ENCODE data around the gene FUT6. TPM values are rescaled to one million over a fixed set of nuclear protein-coding genes. Genes with fewer than 3 reads are reported as not detected.

Gene FUT6
- total and polyA plus RNA-seq, 4 donors, result 2.6 to 14.0 (median 7.3) TPM

- no peak overlapping the region for H3K27ac ChIP-seq (ENCODE audit: low read depth in 1 of 2, low read length in 2 of 2)
- WGBS, result 90% methylated on average over 10 of the region's 10 CpGs
- no peak overlapping the region for H3K9ac ChIP-seq (ENCODE audit: low read depth in 1 of 2, low read length in 2 of 2)
- H3K4me1 ChIP-seq (ENCODE audit: control insufficient read depth in 4 of 4, insufficient read depth in 4 of 4, low read length in 3 of 4), result peaks cover 3 to 12% (median 8%) of the 10 kb centered on the region in 4 donors
- H3K9me3 ChIP-seq (ENCODE audit: control insufficient read depth in 4 of 4, low read length in 3 of 4), result no peaks in the 10 kb centered on the region
- no peaks in the 10 kb centered on the region for H3K27me3 ChIP-seq (ENCODE audit: control insufficient read depth in 4 of 4, insufficient read depth in 4 of 4, low read length in 3 of 4)
- no peak for TF ChIP-seq TAF1 (conservative IDR thresholded peaks at IDR 0.05)
- TF ChIP-seq FOXA1 (IDR thresholded peaks at IDR 0.05), result no peak
- TF ChIP-seq ATF3 (IDR thresholded peaks at IDR 0.05), result no peak
- TF ChIP-seq GABPA (IDR thresholded peaks at IDR 0.05 in 1 of 2, conservative IDR thresholded peaks at IDR 0.05 in 1 of 2), result no peak
- TF ChIP-seq CTCF (IDR thresholded peaks at IDR 0.05; ENCODE audit: low read depth, low read length, missing input control), result no peak
- TF ChIP-seq MAX (IDR thresholded peaks at IDR 0.05), result no peak
- no peak for TF ChIP-seq JUND (IDR thresholded peaks at IDR 0.05)
- H3K4me3 ChIP-seq (ENCODE audit: low read depth in 1 of 3, low read length in 3 of 3), result no peak overlapping the region
- no peaks in the 10 kb centered on the region for H3K36me3 ChIP-seq (ENCODE audit: control insufficient read depth in 4 of 4, insufficient read depth in 3 of 4, low read depth in 1 of 4, low read length in 3 of 4)
- no peak for DNase-seq (ENCODE audit: low spot score)
Observed at GRCh38 chr19:5818594-5818993, 20.9 kb downstream of the FUT6 start.

- H3K4me3 ChIP-seq (ENCODE audit: low read depth in 1 of 3, low read length in 3 of 3), result no peak overlapping the region
- H3K9me3 ChIP-seq (ENCODE audit: control insufficient read depth in 4 of 4, low read length in 3 of 4), result no peaks in the 10 kb centered on the region
- no peak for TF ChIP-seq HNF4A (conservative IDR thresholded peaks at IDR 0.05)
- TF ChIP-seq RAD21 (IDR thresholded peaks at IDR 0.05), result no peak
- no peak for DNase-seq (ENCODE audit: low spot score)
- H3K27me3 ChIP-seq (ENCODE audit: control insufficient read depth in 4 of 4, insufficient read depth in 4 of 4, low read length in 3 of 4), result no peaks in the 10 kb centered on the region
- WGBS, result 94% methylated on average over 2 of the region's 2 CpGs
- no peak overlapping the region for H3K27ac ChIP-seq (ENCODE audit: low read depth in 1 of 2, low read length in 2 of 2)
- no peak overlapping the region for H3K9ac ChIP-seq (ENCODE audit: low read depth in 1 of 2, low read length in 2 of 2)
- H3K4me1 ChIP-seq (ENCODE audit: control insufficient read depth in 4 of 4, insufficient read depth in 4 of 4, low read length in 3 of 4), result peaks cover 2 to 6% (median 4%) of the 10 kb centered on the region in 4 donors
- no peaks in the 10 kb centered on the region for H3K36me3 ChIP-seq (ENCODE audit: control insufficient read depth in 4 of 4, insufficient read depth in 3 of 4, low read depth in 1 of 4, low read length in 3 of 4)
Observed at GRCh38 chr19:5817218-5817617, 22.3 kb downstream of the FUT6 start.

- WGBS, result 81% methylated on average over 11 of the region's 11 CpGs
- DNase-seq (ENCODE audit: low spot score), result no peak
- peaks cover 0 to 1% (median 0%) of the 10 kb centered on the region in 4 donors for H3K36me3 ChIP-seq (ENCODE audit: control insufficient read depth in 4 of 4, insufficient read depth in 3 of 4, low read depth in 1 of 4, low read length in 3 of 4)
Observed at GRCh38 chr19:5814852-5815246, 24.7 kb downstream of the FUT6 start.

More at GRCh38 chr19:5814852-5815246, 24.7 kb downstream of the FUT6 start:
- no peak for TF ChIP-seq JUND (IDR thresholded peaks at IDR 0.05)
- TF ChIP-seq GABPA (IDR thresholded peaks at IDR 0.05 in 1 of 2, conservative IDR thresholded peaks at IDR 0.05 in 1 of 2), result no peak
- no peak for TF ChIP-seq SP1 (IDR thresholded peaks at IDR 0.05)
- no peak for TF ChIP-seq FOXA1 (IDR thresholded peaks at IDR 0.05)
- TF ChIP-seq RAD21 (IDR thresholded peaks at IDR 0.05), result no peak
- TF ChIP-seq TAF1 (conservative IDR thresholded peaks at IDR 0.05), result no peak
- Histone ChIP-seq H3K4me1 (ENCODE audit: control insufficient read depth in 4 of 4, insufficient read depth in 4 of 4, low read length in 3 of 4) (peaks cover 0 to 2% (median 0%) of the 10 kb centered on the region in 4 donors), H3K9me3 (ENCODE audit: control insufficient read depth in 4 of 4, low read length in 3 of 4) (no peaks in the 10 kb centered on the region), H3K27ac (ENCODE audit: low read depth in 1 of 2, low read length in 2 of 2) (no peak overlapping the region), H3K9ac (ENCODE audit: low read depth in 1 of 2, low read length in 2 of 2) (no peak overlapping the region), H3K27me3 (ENCODE audit: control insufficient read depth in 4 of 4, insufficient read depth in 4 of 4, low read length in 3 of 4) (no peaks in the 10 kb centered on the region), H3K4me3 (ENCODE audit: low read depth in 1 of 3, low read length in 3 of 3) (no peak overlapping the region)

Measured in liver (tissue), 9 donors.